Epithelial cell of proximal tubule (primary cell): ENCODE data around the gene TSPAN2. TPM values are rescaled to one million over a fixed set of nuclear protein-coding genes. Genes with fewer than 3 reads are reported as not detected.

ENCODE experiments used
- DNase-seq: peaks from one replicate; pipeline ENCODE4 v3.0.0-alpha.2; 2011; ENCODE audit warnings: low read depth
- H3K4me3 ChIP-seq: 2 replicates; pipeline ENCODE4 v1.5.1; 2011; ENCODE audit warnings: low read depth, mild to moderate bottlenecking, low read length
- CTCF ChIP-seq: conservative IDR thresholded peaks from 2 replicates; pipeline ENCODE4 v1.5.1; 2012; ENCODE audit warnings: low read depth, mild to moderate bottlenecking, low read length
- total RNA-seq: library from RNA; depleted of rRNA; stranded (reverse); fragments of >200 nt; gene quantifications from 2 replicates; pipeline ENCODE4 v1.2.3, GENCODE V29; 2015

Gene TSPAN2
- total RNA-seq, 1 donor from 2014 or later: 5.0 TPM

DNA sequence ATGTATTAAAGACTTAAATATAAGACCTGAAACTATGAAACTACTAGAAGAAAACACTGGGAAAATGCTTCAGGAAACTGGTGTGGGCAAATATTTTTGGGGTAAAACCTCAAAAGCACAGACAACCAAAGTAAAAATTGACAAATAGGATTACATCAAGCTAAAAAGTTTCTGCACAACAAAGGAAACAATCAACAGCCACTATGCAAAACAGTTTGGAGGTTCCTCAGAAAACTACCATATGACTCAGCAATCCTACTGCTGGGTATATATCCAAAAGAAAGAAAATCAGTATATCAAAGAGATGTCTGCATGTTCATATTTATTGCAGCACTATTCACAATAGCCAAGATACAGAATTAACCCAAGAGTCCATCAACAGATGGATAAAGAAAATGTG is 42.6 kb downstream of the TSPAN2 start:
- no peak for TF ChIP-seq CTCF
- no peak for DNase-seq
- no peak overlapping the region for H3K4me3 ChIP-seq

GRCh38 chr1:115041654-115042053 is 47.6 kb downstream of the TSPAN2 start:
- DNase-seq: no peak
- no peak overlapping the region for H3K4me3 ChIP-seq
- TF ChIP-seq CTCF: peak; percentile 61

DNA sequence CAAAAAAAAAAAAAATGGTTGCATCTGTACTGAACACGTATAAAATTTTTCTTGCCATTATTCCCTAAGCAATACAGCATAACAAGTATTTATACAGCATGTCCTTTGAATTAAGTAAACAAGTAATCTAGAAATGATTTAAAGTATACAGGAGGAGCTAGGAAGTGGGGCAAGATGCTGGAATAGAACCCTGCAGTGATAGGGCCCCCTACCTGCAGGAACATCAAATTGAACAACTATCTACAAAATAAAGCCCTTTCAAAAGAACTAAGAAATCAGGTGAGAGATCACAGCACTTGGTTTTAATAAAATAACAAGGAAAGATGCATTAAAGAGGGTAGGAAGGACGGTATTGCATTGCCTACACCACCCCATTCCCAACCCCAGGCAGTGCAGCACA is 48.8 kb downstream of the TSPAN2 start:
- H3K4me3 ChIP-seq: no peak overlapping the region
- no peak for DNase-seq
- TF ChIP-seq CTCF: peak; percentile 41

DNA sequence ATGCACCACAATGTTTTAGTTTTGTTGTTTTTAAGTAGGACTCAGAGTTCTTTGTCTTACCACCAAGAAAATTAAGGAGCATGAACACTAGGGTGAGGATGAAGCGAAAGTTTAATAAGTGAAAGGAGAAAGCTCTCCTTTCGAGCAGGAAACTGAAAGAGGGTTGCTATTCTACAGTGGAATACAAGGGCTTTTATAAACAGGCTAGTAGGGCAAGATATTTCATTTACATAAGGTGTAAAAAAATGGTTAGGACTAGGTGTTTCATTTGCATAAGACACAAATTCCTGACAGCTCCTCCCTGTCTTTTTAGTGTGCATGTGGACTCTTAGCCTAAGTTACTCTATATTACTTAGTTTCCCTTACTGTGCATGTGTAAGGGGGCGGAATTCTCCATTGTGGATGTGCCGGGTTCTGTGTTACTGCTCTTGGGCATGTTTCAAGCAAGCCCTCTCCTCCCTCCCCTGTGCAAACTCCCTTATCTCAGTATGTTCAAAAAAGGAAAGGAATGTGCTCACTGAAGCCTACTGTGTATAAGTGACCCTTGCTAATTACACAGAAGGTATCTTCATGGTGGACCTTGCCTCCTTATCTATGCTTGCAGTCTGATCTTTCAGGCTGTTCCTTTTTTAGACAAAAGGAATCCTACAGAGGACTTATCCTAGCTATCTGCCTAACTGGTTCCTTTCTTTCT is 52.3 kb downstream of the TSPAN2 start:
- no peak for DNase-seq
- TF ChIP-seq CTCF: no peak
- H3K4me3 ChIP-seq: no peak overlapping the region

DNA sequence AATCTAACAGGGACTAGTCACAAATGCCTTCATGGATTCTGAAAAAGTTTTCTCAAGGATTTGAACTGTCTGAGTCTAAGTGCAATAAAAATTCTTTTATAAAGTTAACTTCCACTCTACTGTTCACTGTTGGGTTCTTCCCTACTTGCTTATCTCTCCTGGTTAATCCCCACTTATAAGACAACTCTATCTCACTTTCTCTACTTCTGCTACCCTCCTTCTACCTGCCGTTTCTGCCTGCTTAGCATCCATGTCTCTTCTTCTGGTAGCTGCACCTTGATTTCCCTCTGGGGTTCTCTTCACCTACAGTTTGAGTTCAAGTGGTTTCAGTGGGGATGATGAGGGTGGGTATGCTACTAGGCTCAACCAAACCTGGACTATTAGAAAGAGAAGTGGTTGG is 53.7 kb downstream of the TSPAN2 start:
- H3K4me3 ChIP-seq: no peak overlapping the region
- no peak for TF ChIP-seq CTCF
- DNase-seq: no peak

DNA sequence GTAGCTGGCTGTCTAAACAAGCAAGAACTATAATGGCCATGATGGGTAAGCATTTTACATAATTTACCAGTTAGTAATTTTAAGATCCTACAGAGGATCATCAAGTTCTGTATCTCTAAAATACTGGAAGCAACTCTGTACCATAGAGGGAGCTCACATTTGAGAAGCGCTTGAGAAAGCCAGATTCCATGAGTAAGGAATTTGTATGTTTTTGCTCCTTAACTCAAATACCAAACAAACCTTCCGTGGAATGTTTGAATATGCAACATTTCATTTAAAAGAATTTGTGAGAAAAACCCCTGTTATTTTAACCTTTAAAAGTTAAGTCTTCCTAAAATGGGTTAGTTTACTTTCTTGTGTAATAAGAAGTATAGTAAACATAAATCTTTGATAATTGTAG is 57.7 kb downstream of the TSPAN2 start:
- no peak for TF ChIP-seq CTCF
- no peak for DNase-seq
- no peak overlapping the region for H3K4me3 ChIP-seq

GRCh38 chr1:115029526-115029925 is 59.8 kb downstream of the TSPAN2 start, which contains the start of gene TSHB:
Gene TSHB, plus strand, starts transcription at chr1:115029826. Its CDS starts 3,537 bp downstream, at chr1:115033363.
- no peak within 1 kb of the TSS for H3K4me3 ChIP-seq
- TF ChIP-seq CTCF: no peak
- DNase-seq: no peak
